ENCODE results near the gene PLA2G4A. TPM values are rescaled to one million over a fixed set of nuclear protein-coding genes. Genes with fewer than 3 reads are reported as not detected.

PLA2G4A gene
- total RNA-seq, 4 donors from 2014 or later: 11.0 to 13.8 (median 11.6) TPM

- Histone ChIP-seq H3K36me3 (peaks cover 14% of the 10 kb centered on the region), H3K27ac (no peak overlapping the region), H3K9me3 (no peaks in the 10 kb centered on the region), H3K27me3 (no peaks in the 10 kb centered on the region), H3K4me3 (no peak overlapping the region), H3K4me1 (no peaks in the 10 kb centered on the region)
- TF ChIP-seq EP300 (IDR thresholded peaks at IDR 0.05) (no peak), CTCF (IDR thresholded peaks at IDR 0.05) (no peak), POLR2AphosphoS5 (IDR thresholded peaks at IDR 0.05) (no peak), POLR2A (IDR thresholded peaks at IDR 0.05) (no peak)
- DNase-seq (ENCODE audit: low spot score in 2 of 2): no peak
- WGBS: 91% methylated on average over 1 of the region's 1 CpG
Measured at GRCh38 chr1:186960861-186961260, 132.1 kb downstream of the PLA2G4A start.

GRCh38 chr1:186965847-186966246 lies 137.1 kb downstream of the PLA2G4A start:
- Histone ChIP-seq H3K36me3 (peaks cover 3% of the 10 kb centered on the region), H3K4me1 (no peaks in the 10 kb centered on the region), H3K9me3 (no peaks in the 10 kb centered on the region), H3K27me3 (no peaks in the 10 kb centered on the region), H3K4me3 (no peak overlapping the region), H3K27ac (no peak overlapping the region)
- no peak for TF ChIP-seq CTCF (IDR thresholded peaks at IDR 0.05)
- no peak for TF ChIP-seq POLR2A (IDR thresholded peaks at IDR 0.05)
- TF ChIP-seq POLR2AphosphoS5 (IDR thresholded peaks at IDR 0.05): no peak
- no peak for TF ChIP-seq EP300 (IDR thresholded peaks at IDR 0.05)
- no peak for DNase-seq (ENCODE audit: low spot score in 2 of 2)

- Histone ChIP-seq H3K27me3 (no peaks in the 10 kb centered on the region), H3K4me3 (no peak overlapping the region), H3K36me3 (peaks cover 3% of the 10 kb centered on the region), H3K9me3 (no peaks in the 10 kb centered on the region), H3K4me1 (no peaks in the 10 kb centered on the region), H3K27ac (no peak overlapping the region)
- no peak for DNase-seq (ENCODE audit: low spot score in 2 of 2)
- WGBS: 86% methylated on average over 4 of the region's 4 CpGs
- TF ChIP-seq EP300 (IDR thresholded peaks at IDR 0.05): no peak
- TF ChIP-seq CTCF (IDR thresholded peaks at IDR 0.05): no peak
- no peak for TF ChIP-seq POLR2A (IDR thresholded peaks at IDR 0.05)
- no peak for TF ChIP-seq POLR2AphosphoS5 (IDR thresholded peaks at IDR 0.05)
Measured at GRCh38 chr1:186966456-186966855, 137.7 kb downstream of the PLA2G4A start.

- no peaks in the 10 kb centered on the region for H3K4me1 ChIP-seq
- no peaks in the 10 kb centered on the region for H3K27me3 ChIP-seq
- TF ChIP-seq EP300 (IDR thresholded peaks at IDR 0.05) (no peak), CTCF (IDR thresholded peaks at IDR 0.05) (no peak), POLR2A (IDR thresholded peaks at IDR 0.05) (no peak), POLR2AphosphoS5 (IDR thresholded peaks at IDR 0.05) (no peak)
- no peak overlapping the region for H3K27ac ChIP-seq
- H3K4me3 ChIP-seq: no peak overlapping the region
- peaks cover 3% of the 10 kb centered on the region for H3K36me3 ChIP-seq
- no peaks in the 10 kb centered on the region for H3K9me3 ChIP-seq
- 52% methylated on average over 2 of the region's 2 CpGs for WGBS
- no peak for DNase-seq (ENCODE audit: low spot score in 2 of 2)
Measured at GRCh38 chr1:186967656-186968394, 139.1 kb downstream of the PLA2G4A start.

DNA sequence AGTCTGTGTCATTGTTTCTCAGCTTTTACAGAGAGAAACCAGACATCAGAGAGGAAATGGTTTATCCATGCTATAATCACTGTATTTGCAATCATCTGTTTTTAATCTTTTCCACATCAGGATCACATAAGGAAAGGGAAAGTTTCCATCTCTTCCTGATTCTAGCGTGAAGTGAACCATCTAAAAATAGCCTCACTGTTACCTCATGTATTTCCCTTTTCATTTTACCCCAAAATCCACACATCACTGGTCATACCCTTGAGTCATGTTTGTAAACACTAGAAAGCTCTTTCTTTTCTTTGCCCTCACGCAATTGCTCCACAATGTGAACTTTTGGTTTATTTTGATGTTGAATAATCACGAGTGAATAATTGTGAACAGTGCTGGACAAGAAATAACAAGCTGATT lies 146.0 kb downstream of the PLA2G4A start:
- 31% methylated on average over 3 of the region's 3 CpGs for WGBS
- no peaks in the 10 kb centered on the region for H3K36me3 ChIP-seq
- TF ChIP-seq POLR2AphosphoS5 (IDR thresholded peaks at IDR 0.05) (no peak), EP300 (IDR thresholded peaks at IDR 0.05) (no peak), CTCF (IDR thresholded peaks at IDR 0.05) (no peak)

More for the DNA sequence above, 146.0 kb downstream of the PLA2G4A start:
- H3K27me3 ChIP-seq: no peaks in the 10 kb centered on the region
- peaks cover 4% of the 10 kb centered on the region for H3K4me1 ChIP-seq
- H3K27ac ChIP-seq: no peak overlapping the region
- H3K9me3 ChIP-seq: no peaks in the 10 kb centered on the region
- H3K4me3 ChIP-seq: no peak overlapping the region
- DNase-seq (ENCODE audit: low spot score in 2 of 2): no peak

Data from suprapubic skin (tissue), 4 donors.